GM18520 (cell line): ENCODE data around the gene PEA15.

Experiments used
- ATAC-seq: cut with Tn5 transposase; IDR thresholded peaks from one replicate; pipeline ENCODE4 v1.9.1; 2021; ENCODE audit not compliant: unreplicated experiment

PEA15 gene

GRCh38 chr1:160207771-160208556 lies 2.8 kb downstream of the PEA15 start:
- ATAC-seq = no peak

- no peak for ATAC-seq
These were observed 3.6 kb downstream of the PEA15 start for GRCh38 chr1:160208557-160209320.

GRCh38 chr1:160209321-160210046 lies 4.3 kb downstream of the PEA15 start:
- ATAC-seq = no peak

- no peak for ATAC-seq
These were observed 5.4 kb downstream of the PEA15 start for GRCh38 chr1:160210561-160210960.

DNA sequence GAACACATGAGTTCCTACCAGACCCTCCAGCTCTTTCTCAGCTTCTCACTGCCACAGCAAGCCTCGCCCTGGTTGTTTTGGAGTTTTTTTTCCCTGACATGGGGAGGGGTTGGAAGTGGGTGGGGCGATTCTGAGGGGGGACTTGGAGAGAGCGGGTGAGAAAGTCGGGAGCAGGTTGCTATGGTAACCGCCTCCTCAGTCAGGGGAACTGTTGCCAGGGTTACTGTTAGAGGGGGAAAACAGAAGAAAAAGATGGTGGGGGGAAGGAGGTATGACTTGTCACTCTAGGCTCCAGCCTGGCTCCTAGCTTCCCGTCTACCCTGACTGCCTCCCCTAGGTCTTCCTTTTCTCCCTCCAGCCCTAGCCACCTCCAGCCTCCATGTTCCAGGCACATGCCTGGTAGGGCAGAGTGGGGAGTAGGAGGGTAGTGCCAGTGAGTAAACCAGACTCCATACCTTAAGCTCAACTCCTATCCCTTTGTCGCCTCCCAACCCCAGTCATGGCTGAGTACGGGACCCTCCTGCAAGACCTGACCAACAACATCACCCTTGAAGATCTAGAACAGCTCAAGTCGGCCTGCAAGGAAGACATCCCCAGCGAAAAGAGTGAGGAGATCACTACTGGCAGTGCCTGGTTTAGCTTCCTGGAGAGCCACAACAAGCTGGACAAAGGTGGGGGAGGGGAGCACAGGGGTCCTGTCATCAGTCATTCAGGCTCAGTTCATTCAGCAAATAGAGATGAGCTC lies 6.0 kb downstream of the PEA15 start:
- no peak for ATAC-seq

- no peak for ATAC-seq
These were observed 9.4 kb downstream of the PEA15 start for GRCh38 chr1:160214481-160215140.

- ATAC-seq = no peak
These were observed 11.1 kb downstream of the PEA15 start for GRCh38 chr1:160216301-160216700.

- no peak for ATAC-seq
These were observed 12.4 kb downstream of the PEA15 start for GRCh38 chr1:160217481-160218051.

- no peak for ATAC-seq
These were observed 14.1 kb downstream of the PEA15 start for GRCh38 chr1:160219062-160219929.

GRCh38 chr1:160220301-160220700 lies 15.1 kb downstream of the PEA15 start:
- no peak for ATAC-seq

- ATAC-seq = no peak
These were observed 15.9 kb downstream of the PEA15 start for GRCh38 chr1:160221089-160221488.

- ATAC-seq = no peak
These were observed 17.4 kb downstream of the PEA15 start for GRCh38 chr1:160222546-160222945.

DNA sequence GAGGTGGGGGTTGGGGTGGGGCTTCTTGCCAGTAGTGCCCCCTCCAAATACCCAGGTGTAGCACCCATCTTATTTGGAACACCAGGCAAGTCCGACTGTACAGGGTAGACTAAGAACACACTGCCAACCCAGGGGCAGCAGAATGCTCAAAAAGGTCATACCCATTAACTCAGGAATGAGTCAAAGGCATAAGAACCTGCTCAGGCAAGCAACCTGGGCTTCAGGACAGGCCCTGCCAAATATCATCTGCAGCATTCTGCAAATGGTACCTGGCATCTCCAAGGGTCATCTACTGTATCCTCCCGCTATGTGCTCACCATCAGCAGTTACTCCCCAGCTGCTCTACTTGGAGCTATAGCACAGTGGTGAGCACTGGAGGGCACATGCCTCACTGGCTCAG lies 19.4 kb downstream of the PEA15 start:
- ATAC-seq = no peak

GRCh38 chr1:160225345-160225744 lies 20.2 kb downstream of the PEA15 start:
- ATAC-seq = no peak

DNA sequence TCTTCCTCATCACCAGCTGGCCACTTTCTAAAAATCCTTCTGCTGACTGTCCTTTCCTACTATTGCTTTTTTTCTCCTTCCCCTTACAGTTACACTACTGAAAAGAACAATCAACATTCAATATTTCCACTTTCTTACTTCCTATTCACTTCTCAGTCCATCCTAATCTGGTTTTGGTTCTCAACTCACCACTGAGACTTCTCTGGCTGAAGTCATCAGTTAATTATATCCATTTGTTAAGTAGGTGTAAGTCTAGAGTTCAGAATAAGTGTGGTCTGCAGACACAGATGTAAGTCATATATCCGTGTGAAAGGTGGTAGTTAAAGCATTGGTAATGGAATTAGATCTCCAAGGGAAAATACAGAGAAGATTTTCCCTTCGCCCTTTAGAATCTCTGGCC lies 21.4 kb downstream of the PEA15 start:
- ATAC-seq = no peak

GRCh38 chr1:160227034-160227433 lies 21.9 kb downstream of the PEA15 start:
- ATAC-seq = no peak

- no peak for ATAC-seq
These were observed 22.4 kb downstream of the PEA15 start for GRCh38 chr1:160227561-160227960.

GRCh38 chr1:160228431-160228830 lies 23.2 kb downstream of the PEA15 start:
- no peak for ATAC-seq

DNA sequence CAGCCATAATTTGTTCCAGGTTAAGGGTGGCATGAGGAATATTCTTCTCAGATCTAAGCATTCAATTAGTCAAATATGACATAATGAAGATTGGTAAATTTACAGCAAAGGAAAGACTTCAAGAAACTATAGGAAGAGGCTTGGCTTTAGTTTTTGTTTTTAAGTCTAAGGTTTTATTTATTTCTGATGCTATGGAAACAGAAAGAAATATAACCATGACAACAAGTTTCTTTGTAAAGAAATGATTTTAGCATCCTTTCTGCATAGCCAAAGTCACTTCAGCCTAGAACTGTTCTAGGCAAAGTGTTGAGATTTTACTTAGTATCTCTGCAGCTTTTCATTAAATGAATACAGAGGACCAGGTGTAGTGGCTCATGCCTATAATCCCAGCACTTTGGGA lies 27.7 kb downstream of the PEA15 start:
- no peak for ATAC-seq
